HG02623 (cell line): ENCODE data around the gene KLHL21.

Experiments
- ATAC-seq: cut with Tn5 transposase; IDR thresholded peaks from one replicate; pipeline ENCODE4 v1.9.1; 2021; ENCODE audit warnings: moderate library complexity; ENCODE audit not compliant: unreplicated experiment

KLHL21 gene

DNA sequence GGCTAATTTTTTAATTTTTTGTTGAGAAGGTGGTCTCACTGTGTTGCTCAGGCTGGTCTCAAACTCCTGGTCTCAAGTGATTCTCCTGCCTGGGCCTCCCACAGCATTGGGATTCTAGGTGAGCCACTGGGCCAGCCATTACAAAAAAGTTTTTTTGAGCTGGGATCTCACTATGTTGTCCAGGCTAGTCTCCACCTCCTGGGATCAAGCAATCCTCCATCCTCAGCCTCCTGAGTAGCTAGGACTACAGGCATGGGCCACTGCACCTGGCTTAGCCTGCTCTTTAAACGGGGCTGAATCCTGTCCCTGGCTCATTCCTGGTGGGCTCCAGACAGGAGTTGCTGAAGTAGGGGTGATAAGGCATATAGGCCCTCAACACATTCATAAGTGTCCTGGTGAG lies 45.1 kb downstream of the KLHL21 start:
- no peak for ATAC-seq

GRCh38 chr1:6554907-6555778 lies 47.5 kb downstream of the KLHL21 start, which contains the start of gene TAS1R1:
Gene TAS1R1 (plus strand): TSS chr1:6555307. CDS start chr1:6555374, 67 bp downstream.
- ATAC-seq = no peak

GRCh38 chr1:6554031-6554906 lies 48.4 kb downstream of the KLHL21 start, which contains the start of gene NOL9:
Gene NOL9 (minus strand): TSS chr1:6554513. CDS start chr1:6554502, 11 bp downstream.
- peak; percentile 87 for ATAC-seq

GRCh38 chr1:6547301-6547700 lies 55.4 kb downstream of the KLHL21 start:
- no peak for ATAC-seq

DNA sequence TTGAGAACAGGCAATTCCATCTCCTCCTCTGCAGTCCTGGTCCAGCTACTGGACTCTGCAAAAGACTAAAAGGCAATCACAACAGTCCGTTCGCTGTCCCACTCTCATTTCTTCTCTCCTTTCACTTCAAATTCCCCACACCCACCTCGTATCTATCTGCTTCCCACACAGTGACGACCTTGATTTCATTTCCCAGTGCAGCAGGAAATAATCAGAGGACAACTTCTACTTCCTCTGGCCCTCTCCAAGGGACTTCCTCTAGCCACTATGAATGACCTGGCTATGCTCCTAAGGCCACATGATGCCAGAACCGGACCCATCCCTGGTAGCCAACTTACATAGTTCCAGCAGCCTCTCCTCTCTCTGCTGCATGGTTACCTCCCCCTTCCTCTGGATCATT lies 56.3 kb downstream of the KLHL21 start:
- ATAC-seq = no peak

GRCh38 chr1:6545276-6546112 lies 57.2 kb downstream of the KLHL21 start:
- no peak for ATAC-seq

GRCh38 chr1:6544831-6545230 lies 57.8 kb downstream of the KLHL21 start:
- ATAC-seq = no peak
